Ishikawa (cell line): ENCODE data around the gene TMEM87B.

Experiments
- CEBPB ChIP-seq: IDR thresholded peaks from 2 replicates; pipeline ENCODE4 v1.6.1; 2012
- TCF12 ChIP-seq: IDR thresholded peaks from 2 replicates; pipeline ENCODE4 v1.6.1; 2012; ENCODE audit warnings: low read depth
- ZBTB7A ChIP-seq: IDR thresholded peaks from 2 replicates; pipeline ENCODE4 v1.6.1; 2012; ENCODE audit warnings: low read depth

GRCh38 chr2:112166806-112167499, 111.9 kb downstream of the TMEM87B start:
- TF ChIP-seq TCF12 (no peak), ZBTB7A (no peak), CEBPB (no peak)
